Smooth muscle cell (in vitro differentiated cells): ENCODE data around the gene GSAP. TPM values are rescaled to one million over a fixed set of nuclear protein-coding genes. Genes with fewer than 3 reads are reported as not detected.
A peak's percentile ranks its signal among the peaks of the same experiment; 100 is the strongest.

Experiments
- DNase-seq: peaks from one replicate; lab custom pipeline; 2025; ENCODE audit not compliant: unreplicated experiment; lab: John Stamatoyannopoulos, UW
- H2AFZ ChIP-seq: fragments of 200-600 bp; sonication (generic); 2 replicates; pipeline ENCODE4 v1.6.0; 2016; ENCODE audit warnings: antibody characterized with exemption, low read depth, mild to moderate bottlenecking
- H3F3A ChIP-seq: fragments of 200-600 bp; sonication (generic); 2 replicates; pipeline ENCODE4 v1.6.0; 2017; ENCODE audit warnings: antibody characterized with exemption, low read depth
- H3K27ac ChIP-seq: fragments of 200-600 bp; sonication (generic); 2 replicates; pipeline ENCODE4 v1.5.1; 2016; ENCODE audit warnings: low read depth, mild to moderate bottlenecking
- H3K27me3 ChIP-seq: fragments of 200-600 bp; sonication (generic); 2 replicates; pipeline ENCODE4 v1.6.1; 2016; ENCODE audit warnings: low read depth, mild to moderate bottlenecking
- H3K36me3 ChIP-seq: fragments of 200-600 bp; sonication (generic); 2 replicates; pipeline ENCODE4 v1.5.1; 2016; ENCODE audit warnings: low read depth
- H3K4me1 ChIP-seq: fragments of 200-600 bp; sonication (generic); 2 replicates; pipeline ENCODE4 v1.5.1; 2016; ENCODE audit warnings: low read depth
- H3K4me2 ChIP-seq: fragments of 200-600 bp; sonication (generic); 2 replicates; pipeline ENCODE4 v1.6.0; 2016; ENCODE audit warnings: mild to moderate bottlenecking
- H3K4me3 ChIP-seq: fragments of 200-600 bp; sonication (generic); 2 replicates; pipeline ENCODE4 v1.5.1; 2016; ENCODE audit warnings: mild to moderate bottlenecking
- H3K79me2 ChIP-seq: fragments of 200-600 bp; sonication (generic); 2 replicates; pipeline ENCODE4 v1.6.0; 2016; ENCODE audit warnings: low read depth, mild to moderate bottlenecking
- H3K9ac ChIP-seq: fragments of 200-600 bp; sonication (generic); 2 replicates; pipeline ENCODE4 v1.6.0; 2016; ENCODE audit warnings: low read depth
- H3K9me3 ChIP-seq: fragments of 200-600 bp; sonication (generic); replicated peaks from 2 replicates; pipeline ENCODE4 v1.5.1; 2016; ENCODE audit warnings: low read depth
- H4K20me1 ChIP-seq: fragments of 200-600 bp; sonication (generic); 2 replicates; pipeline ENCODE4 v1.6.0; 2016; ENCODE audit warnings: low read depth
- CTCF ChIP-seq: fragments of 200-600 bp; sonication (generic); IDR thresholded peaks from 2 replicates; pipeline ENCODE4 v1.5.1; 2017; ENCODE audit warnings: borderline replicate concordance, mild to moderate bottlenecking, antibody characterized with exemption; ENCODE audit not compliant: insufficient read depth, poor library complexity, severe bottlenecking
- WGBS: methylation state at CpG from one replicate; pipeline ENCODE4 v1.1.7; 2016; ENCODE audit warnings: low lambda C conversion rate; 5-methylcytosine and 5-hydroxymethylcytosine counted together
- polyA plus RNA-seq: library from polyadenylated mRNA; unstranded; fragments of >200 nt; fragmentation: Nextera tagmentation; extraction: Ambion mirVana; gene quantifications from 2 replicates; pipeline ENCODE4 v1.2.1, GENCODE V29; 2016
- total RNA-seq: library from RNA; depleted of rRNA; stranded (reverse); fragments of >200 nt; gene quantifications from 2 replicates; pipeline ENCODE4 v1.2.3, GENCODE V29; 2014

Gene GSAP
- total and polyA plus RNA-seq, 2 experiments from 2014 or later, result 0.45 to 0.94 TPM

DNA sequence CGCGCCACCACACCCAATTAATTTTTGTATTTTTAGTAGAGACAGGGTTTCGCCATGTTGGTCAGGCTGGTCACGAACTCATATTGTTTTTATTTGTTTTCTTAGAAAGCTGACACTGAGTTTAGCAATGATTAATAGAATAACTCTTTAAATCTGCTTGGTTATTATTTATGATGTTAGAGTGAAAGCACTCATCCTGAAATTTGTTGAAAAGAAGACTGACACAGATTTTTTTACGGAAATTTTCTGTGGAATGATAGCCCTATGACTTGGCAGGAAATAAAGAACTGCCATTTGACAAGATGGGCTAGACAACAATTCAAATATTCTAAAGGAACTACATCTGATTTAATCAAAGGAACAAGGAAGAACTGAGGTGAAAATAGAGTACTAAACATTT is 4.3 kb upstream of the GSAP start:
- WGBS, result 95% methylated on average over 5 of the region's 5 CpGs
- H3K4me1 ChIP-seq, result peaks cover 12% of the 10 kb centered on the region
- no peak overlapping the region for H3K4me2 ChIP-seq
- no peak for TF ChIP-seq CTCF
- no peaks in the 10 kb centered on the region for H3K36me3 ChIP-seq
- no peaks in the 10 kb centered on the region for H4K20me1 ChIP-seq
- H3K9me3 ChIP-seq, result no peaks in the 10 kb centered on the region
- no peak overlapping the region for H2AFZ ChIP-seq
- no peaks in the 10 kb centered on the region for H3K79me2 ChIP-seq
- DNase-seq, result no peak
- H3F3A ChIP-seq, result no peaks in the 10 kb centered on the region
- no peak overlapping the region for H3K4me3 ChIP-seq
- H3K27ac ChIP-seq, result no peak overlapping the region
- peaks cover 28% of the 10 kb centered on the region for H3K27me3 ChIP-seq
- H3K9ac ChIP-seq, result no peak overlapping the region

- Histone ChIP-seq H3F3A (no peaks in the 10 kb centered on the region), H3K4me3 (no peak overlapping the region), H4K20me1 (no peaks in the 10 kb centered on the region), H2AFZ (no peak overlapping the region), H3K4me1 (peaks cover 8% of the 10 kb centered on the region), H3K27ac (no peak overlapping the region), H3K36me3 (no peaks in the 10 kb centered on the region), H3K9ac (no peak overlapping the region), H3K27me3 (peaks cover 40% of the 10 kb centered on the region), H3K9me3 (no peaks in the 10 kb centered on the region), H3K4me2 (no peak overlapping the region), H3K79me2 (no peaks in the 10 kb centered on the region)
- DNase-seq, result no peak
- TF ChIP-seq CTCF, result no peak
- 88% methylated on average over 4 of the region's 4 CpGs for WGBS
These were observed 3.0 kb upstream of the GSAP start for GRCh38 chr7:77419102-77419501.

- no peak overlapping the region for H3K4me3 ChIP-seq
- peaks cover 53% of the 10 kb centered on the region for H3K27me3 ChIP-seq
- no peak for TF ChIP-seq CTCF
- H4K20me1 ChIP-seq, result no peaks in the 10 kb centered on the region
- DNase-seq, result no peak
- no peaks in the 10 kb centered on the region for H3K9me3 ChIP-seq
- H2AFZ ChIP-seq, result no peak overlapping the region
- no peak overlapping the region for H3K27ac ChIP-seq
- no peaks in the 10 kb centered on the region for H3K36me3 ChIP-seq
- peaks cover 8% of the 10 kb centered on the region for H3K4me1 ChIP-seq
- H3K4me2 ChIP-seq, result no peak overlapping the region
- H3F3A ChIP-seq, result no peaks in the 10 kb centered on the region
- no peak overlapping the region for H3K9ac ChIP-seq
- H3K79me2 ChIP-seq, result no peaks in the 10 kb centered on the region
- 93% methylated on average over 4 of the region's 4 CpGs for WGBS
These were observed 1.7 kb upstream of the GSAP start for GRCh38 chr7:77417801-77418200.

DNA sequence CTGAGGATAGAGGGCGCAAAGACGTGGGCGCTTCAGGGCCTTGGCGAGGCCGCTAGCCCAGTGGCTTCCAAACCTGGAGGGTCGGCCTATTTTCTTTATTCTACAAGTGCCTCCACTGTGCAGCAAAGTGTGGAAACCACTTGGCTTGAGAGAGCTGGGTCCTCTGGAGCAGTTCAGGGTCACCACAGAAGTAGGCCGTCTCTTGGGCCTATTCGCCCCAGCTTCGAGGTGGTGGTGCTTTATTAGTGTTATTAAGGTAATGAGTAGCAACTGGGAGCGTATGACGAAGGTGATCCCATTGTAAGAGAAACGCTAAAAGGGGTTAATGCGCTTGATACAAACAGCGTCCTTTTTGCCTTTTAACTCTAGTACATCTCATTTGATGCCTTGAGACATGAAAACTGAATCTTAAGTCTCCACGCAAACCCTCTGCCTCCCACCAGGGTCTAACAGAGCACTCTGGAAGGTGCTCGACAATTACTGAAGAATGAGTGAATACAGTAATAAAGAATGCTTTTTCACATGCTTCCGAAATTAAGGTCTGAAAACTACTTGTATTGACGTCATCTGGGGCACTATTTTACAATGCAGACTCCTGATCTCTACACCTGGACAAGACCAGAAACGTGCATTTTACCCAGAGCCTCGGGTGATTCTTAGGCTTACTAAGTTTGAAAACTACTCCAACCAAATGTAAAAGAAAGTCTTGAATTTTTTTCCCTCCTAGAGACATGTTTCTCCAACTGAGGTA is 647 bp upstream of the GSAP start:
- Histone ChIP-seq H3K36me3 (no peaks in the 10 kb centered on the region), H3F3A (no peaks in the 10 kb centered on the region), H3K27ac (no peak overlapping the region), H4K20me1 (no peaks in the 10 kb centered on the region), H3K27me3 (peaks cover 53% of the 10 kb centered on the region), H3K9me3 (no peaks in the 10 kb centered on the region), H2AFZ (peak overlapping the region; percentile 86), H3K4me1 (peaks cover 8% of the 10 kb centered on the region), H3K4me2 (peak overlapping the region; percentile 95), H3K9ac (no peak overlapping the region), H3K4me3 (peak overlapping the region; percentile 65), H3K79me2 (no peaks in the 10 kb centered on the region)
- WGBS, result 54% methylated on average over 20 of the region's 20 CpGs
- TF ChIP-seq CTCF, result no peak
- no peak for DNase-seq
